H9 (cell line): ENCODE measurements around the gene GLI2. TPM values are rescaled to one million over a fixed set of nuclear protein-coding genes. Genes with fewer than 3 reads are reported as not detected.
A peak's percentile ranks its signal among the peaks of the same experiment; 100 is the strongest.

Source experiments
- DNase-seq: peaks from one replicate; pipeline ENCODE4 v3.0.0-alpha.2; 2017
- H2AFZ ChIP-seq: one replicate; pipeline ENCODE4 v1.6.1; 2013; ENCODE audit warnings: mild to moderate bottlenecking, low read length, control low read depth, moderate library complexity
- H2AK5ac ChIP-seq: 2 replicates; pipeline ENCODE4 v1.6.1; 2013; ENCODE audit warnings: low read length, control low read depth, mixed read lengths; ENCODE audit not compliant: insufficient read length
- H2BK120ac ChIP-seq: one replicate; pipeline ENCODE4 v1.6.1; 2013; ENCODE audit warnings: low read depth, mild to moderate bottlenecking, low read length, control low read depth, inconsistent platforms; ENCODE audit not compliant: poor library complexity, severe bottlenecking
- H2BK12ac ChIP-seq: 2 replicates; pipeline ENCODE4 v1.6.1; 2013; ENCODE audit warnings: low read length, control low read depth, mixed read lengths, low read depth; ENCODE audit not compliant: insufficient read length
- H2BK15ac ChIP-seq: 2 replicates; pipeline ENCODE4 v1.6.1; 2013; ENCODE audit warnings: low read depth, low read length, control low read depth
- H2BK20ac ChIP-seq: one replicate; pipeline ENCODE4 v1.6.1; 2013; ENCODE audit warnings: low read depth, mild to moderate bottlenecking, low read length, control low read depth, inconsistent platforms; ENCODE audit not compliant: poor library complexity, severe bottlenecking
- H2BK5ac ChIP-seq: 2 replicates; pipeline ENCODE4 v1.6.1; 2013; ENCODE audit warnings: low read length, control low read depth, mixed read lengths; ENCODE audit not compliant: insufficient read length
- H3K14ac ChIP-seq: 2 replicates; pipeline ENCODE4 v1.6.1; 2013; ENCODE audit warnings: low read length, control low read depth; ENCODE audit not compliant: insufficient read depth
- H3K18ac ChIP-seq: 2 replicates; pipeline ENCODE4 v1.6.1; 2013; ENCODE audit warnings: low read depth, mild to moderate bottlenecking, mixed read lengths, low read length, control low read depth; ENCODE audit not compliant: insufficient read length
- H3K23ac ChIP-seq: 2 replicates; pipeline ENCODE4 v1.6.1; 2013; ENCODE audit warnings: low read length, control low read depth, mixed read lengths, low read depth; ENCODE audit not compliant: insufficient read length
- H3K23me2 ChIP-seq: 2 replicates; pipeline ENCODE4 v1.6.1; 2013; ENCODE audit warnings: low read depth, mild to moderate bottlenecking, mixed read lengths, low read length, control low read depth; ENCODE audit not compliant: insufficient read length, poor library complexity, severe bottlenecking
- H3K27ac ChIP-seq: 2 replicates; pipeline ENCODE4 v1.5.1; 2013; ENCODE audit warnings: low read length, control low read depth, mixed read lengths, low read depth; ENCODE audit not compliant: insufficient read length
- H3K27me3 ChIP-seq: 2 replicates; pipeline ENCODE4 v1.6.1; 2013; ENCODE audit warnings: low read length, control low read depth, inconsistent platforms; ENCODE audit not compliant: insufficient read depth
- H3K4ac ChIP-seq: 2 replicates; pipeline ENCODE4 v1.6.1; 2013; ENCODE audit warnings: low read depth, mild to moderate bottlenecking, control low read depth, inconsistent platforms, low read length, moderate library complexity
- H3K4me1 ChIP-seq: 2 replicates; pipeline ENCODE4 v1.6.1; 2013; ENCODE audit warnings: low read length, control low read depth, inconsistent platforms; ENCODE audit not compliant: insufficient read depth
- H3K4me2 ChIP-seq: 2 replicates; pipeline ENCODE4 v1.6.1; 2013; ENCODE audit warnings: low read length, control low read depth, mixed read lengths; ENCODE audit not compliant: insufficient read length, insufficient read depth
- H3K56ac ChIP-seq: 2 replicates; pipeline ENCODE4 v1.6.1; 2013; ENCODE audit warnings: low read depth, mild to moderate bottlenecking, mixed read lengths, low read length, control low read depth; ENCODE audit not compliant: insufficient read length
- H3K79me1 ChIP-seq: 2 replicates; pipeline ENCODE4 v1.6.1; 2013; ENCODE audit warnings: low read depth, mild to moderate bottlenecking, moderate library complexity, low read length, control low read depth, inconsistent platforms; ENCODE audit not compliant: insufficient read depth, poor library complexity, severe bottlenecking
- H3K79me2 ChIP-seq: 2 replicates; pipeline ENCODE4 v1.6.1; 2013; ENCODE audit warnings: low read length, control low read depth, inconsistent platforms; ENCODE audit not compliant: insufficient read depth
- H3K9ac ChIP-seq: 2 replicates; pipeline ENCODE4 v1.6.1; 2013; ENCODE audit warnings: low read length, control low read depth, mixed read lengths; ENCODE audit not compliant: insufficient read length; ENCODE audit errors: extremely low read depth
- H3K9me3 ChIP-seq: one replicate; pipeline ENCODE4 v1.6.1; 2013; ENCODE audit warnings: low read depth, low read length, inconsistent platforms; ENCODE audit not compliant: control insufficient read depth
- H3T11ph ChIP-seq: one replicate; pipeline ENCODE4 v1.6.1; 2013; ENCODE audit warnings: mild to moderate bottlenecking, low read length, control low read depth, inconsistent platforms
- H4K20me1 ChIP-seq: one replicate; pipeline ENCODE4 v1.6.1; 2013; ENCODE audit not compliant: control insufficient read depth, insufficient read length, insufficient read depth
- H4K5ac ChIP-seq: 2 replicates; pipeline ENCODE4 v1.6.1; 2013; ENCODE audit warnings: low read depth, mild to moderate bottlenecking, mixed read lengths, low read length, control low read depth; ENCODE audit not compliant: insufficient read length
- H4K8ac ChIP-seq: replicated peaks from 2 replicates; pipeline ENCODE4 v1.6.1; 2013; ENCODE audit warnings: low read length, control low read depth, mixed read lengths, low read depth; ENCODE audit not compliant: insufficient read length
- H4K91ac ChIP-seq: 2 replicates; pipeline ENCODE4 v1.6.1; 2013; ENCODE audit warnings: low read depth, mild to moderate bottlenecking, moderate library complexity, mixed read lengths, low read length, control low read depth; ENCODE audit not compliant: insufficient read length
- H3K27ac Mint-ChIP-seq, 3 experiments: 2 replicates in 2 of 3; 3 replicates in 1 of 3; pipeline ENCODE4 v1.8.0; 2020 to 2021; ENCODE audit warnings: mixed read lengths in 3 of 3, mild to moderate bottlenecking in 1 of 3, moderate library complexity in 1 of 3
- H3K27me3 Mint-ChIP-seq: 2 replicates; pipeline ENCODE4 v1.8.0; 2021; ENCODE audit warnings: low read depth, mild to moderate bottlenecking, moderate library complexity, mixed read lengths
- H3K36me3 Mint-ChIP-seq, 3 experiments: 2 replicates in 2 of 3; 3 replicates in 1 of 3; pipeline ENCODE4 v1.8.0; 2020 to 2021; ENCODE audit warnings: low read depth in 3 of 3, mixed read lengths in 3 of 3; ENCODE audit not compliant: insufficient read depth in 1 of 3
- H3K4me1 Mint-ChIP-seq, 2 experiments: 2 replicates each; pipeline ENCODE4 v1.8.0; 2020; ENCODE audit warnings: mixed read lengths in 2 of 2
- H3K4me3 Mint-ChIP-seq, 2 experiments: 2 replicates in 1 of 2; 3 replicates in 1 of 2; pipeline ENCODE4 v1.8.0; 2020 to 2021; ENCODE audit warnings: mild to moderate bottlenecking in 2 of 2, mixed read lengths in 2 of 2, moderate library complexity in 1 of 2
- H3K9me3 Mint-ChIP-seq, 2 experiments: 2 replicates in 1 of 2; 3 replicates in 1 of 2; pipeline ENCODE4 v1.8.0; 2020; ENCODE audit warnings: mild to moderate bottlenecking in 2 of 2, mixed read lengths in 2 of 2, moderate library complexity in 1 of 2
- WGBS: extraction: QIAGEN DNeasy Blood & Tissue Kit; methylation state at CpG from one replicate; pipeline ENCODE4 v1.1.7; 2013; ENCODE audit warnings: missing lambda C conversion rate, low lambda C conversion rate, mixed read lengths; ENCODE audit not compliant: insufficient read length; ENCODE audit errors: extremely low coverage; 5-methylcytosine and 5-hydroxymethylcytosine counted together
- total RNA-seq: library from RNA; stranded (reverse); gene quantifications from 2 replicates; pipeline ENCODE4 v1.2.1, GENCODE V29; 2021
- TF ChIP-seq, protein P1 (sequence below): fragments of 200-600 bp; sonication (generic); conservative IDR thresholded peaks from 3 replicates; pipeline ENCODE4 v1.8.0; 2021; ENCODE audit warnings: antibody characterized with exemption, mild to moderate bottlenecking

The GLI2 gene
- total RNA-seq, 1 experiment from 2014 or later, result 56.7 TPM

DNA sequence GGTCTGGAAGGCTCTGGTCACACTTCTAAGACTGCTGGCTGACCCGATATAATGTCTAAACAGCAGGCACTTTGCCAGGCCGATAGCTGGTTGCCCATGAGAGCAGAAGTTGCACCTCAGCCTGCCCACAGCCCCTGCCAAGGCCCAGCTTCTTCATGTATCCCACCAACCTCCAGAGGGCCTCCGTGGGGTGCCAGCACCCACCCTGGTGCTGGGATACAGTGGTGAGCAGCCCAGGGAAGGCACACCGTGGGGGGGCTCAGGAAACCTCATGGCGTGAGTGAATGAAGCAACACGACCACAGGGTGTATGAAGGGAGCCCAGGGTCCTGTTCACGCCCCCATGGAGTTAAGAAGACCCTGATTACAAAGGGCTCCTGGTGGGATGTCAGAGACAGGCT is 16.2 kb upstream of the GLI2 start:
- no peaks in the 10 kb centered on the region for H3K23me2 ChIP-seq
- H3K4me2 ChIP-seq, result no peak overlapping the region
- H3K4me1 ChIP-seq, result peaks cover 6% of the 10 kb centered on the region; the same call in 1 of the 2 replicates
- no CpG with 5 or more reads among the region's 7 CpGs for WGBS
- no peaks in the 10 kb centered on the region for H3K79me1 ChIP-seq
- H3K4me3 Mint-ChIP-seq, result no peak overlapping the region
- H4K20me1 ChIP-seq, result no peaks in the 10 kb centered on the region
- no peak overlapping the region for H3T11ph ChIP-seq
- peak; percentile 13 for DNase-seq
- no peak overlapping the region for H2BK20ac ChIP-seq
- H3K4me1 Mint-ChIP-seq, result peaks cover 34 to 35% of the 10 kb centered on the region in 2 experiments
- no peak overlapping the region for H4K5ac ChIP-seq
- no peak overlapping the region for H3K56ac ChIP-seq
- no peak overlapping the region for H3K27ac Mint-ChIP-seq
- no peak overlapping the region for H3K14ac ChIP-seq
- no peak overlapping the region for H2AK5ac ChIP-seq
- H3K4ac ChIP-seq, result no peak overlapping the region
- H3K9me3 ChIP-seq, result no peaks in the 10 kb centered on the region
- peaks cover 4 to 7% of the 10 kb centered on the region in 2 experiments; a peak in 3 of 5 replicates for H3K9me3 Mint-ChIP-seq
- TF ChIP-seq, protein P1, sequence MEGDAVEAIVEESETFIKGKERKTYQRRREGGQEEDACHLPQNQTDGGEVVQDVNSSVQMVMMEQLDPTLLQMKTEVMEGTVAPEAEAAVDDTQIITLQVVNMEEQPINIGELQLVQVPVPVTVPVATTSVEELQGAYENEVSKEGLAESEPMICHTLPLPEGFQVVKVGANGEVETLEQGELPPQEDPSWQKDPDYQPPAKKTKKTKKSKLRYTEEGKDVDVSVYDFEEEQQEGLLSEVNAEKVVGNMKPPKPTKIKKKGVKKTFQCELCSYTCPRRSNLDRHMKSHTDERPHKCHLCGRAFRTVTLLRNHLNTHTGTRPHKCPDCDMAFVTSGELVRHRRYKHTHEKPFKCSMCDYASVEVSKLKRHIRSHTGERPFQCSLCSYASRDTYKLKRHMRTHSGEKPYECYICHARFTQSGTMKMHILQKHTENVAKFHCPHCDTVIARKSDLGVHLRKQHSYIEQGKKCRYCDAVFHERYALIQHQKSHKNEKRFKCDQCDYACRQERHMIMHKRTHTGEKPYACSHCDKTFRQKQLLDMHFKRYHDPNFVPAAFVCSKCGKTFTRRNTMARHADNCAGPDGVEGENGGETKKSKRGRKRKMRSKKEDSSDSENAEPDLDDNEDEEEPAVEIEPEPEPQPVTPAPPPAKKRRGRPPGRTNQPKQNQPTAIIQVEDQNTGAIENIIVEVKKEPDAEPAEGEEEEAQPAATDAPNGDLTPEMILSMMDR, result no peak
- no peak overlapping the region for H2AFZ ChIP-seq
- no peak overlapping the region for H3K27ac ChIP-seq
- no peaks in the 10 kb centered on the region for H3K79me2 ChIP-seq
- H2BK120ac ChIP-seq, result no peak overlapping the region
- H3K36me3 Mint-ChIP-seq, result peaks cover 0 to 6% (median 2%) of the 10 kb centered on the region in 3 experiments; a peak in 4 of 7 replicates
- no peak overlapping the region for H4K8ac ChIP-seq
- H3K27me3 ChIP-seq, result peaks cover 2% of the 10 kb centered on the region; the same call in 1 of the 2 replicates
- H4K91ac ChIP-seq, result no peak overlapping the region
- H2BK15ac ChIP-seq, result no peak overlapping the region
- no peak overlapping the region for H2BK12ac ChIP-seq
- peaks cover 85% of the 10 kb centered on the region for H3K27me3 Mint-ChIP-seq
- H2BK5ac ChIP-seq, result no peak overlapping the region
- H3K18ac ChIP-seq, result no peak overlapping the region
- no peak overlapping the region for H3K9ac ChIP-seq
- no peak overlapping the region for H3K23ac ChIP-seq
